Keratinocyte (primary cell): ENCODE measurements around the gene AHNAK2. TPM values are rescaled to one million over a fixed set of nuclear protein-coding genes. Genes with fewer than 3 reads are reported as not detected.

Source experiments
- DNase-seq: peaks from one replicate; pipeline ENCODE4 v3.0.0-alpha.2; 2011; ENCODE audit warnings: low read depth, missing footprints, low spot score
- FAIRE-seq: peaks from 2 replicates; lab custom pipeline; 2011; peaks lifted over from hg19 to GRCh38; lab: Jason Lieb, UNC
- H2AFZ ChIP-seq: 2 replicates; pipeline ENCODE4 v1.6.0; 2012; ENCODE audit warnings: low read length, control low read depth, inconsistent platforms; ENCODE audit not compliant: control insufficient read depth
- H3K27ac ChIP-seq: 2 replicates; pipeline ENCODE4 v1.5.1; 2011; ENCODE audit warnings: low read length; ENCODE audit not compliant: control insufficient read depth, insufficient read depth
- H3K27me3 ChIP-seq: 3 replicates; pipeline ENCODE4 v1.6.0; 2011; ENCODE audit warnings: low read length; ENCODE audit not compliant: control insufficient read depth, insufficient read depth; ENCODE audit errors: extremely low read depth
- H3K36me3 ChIP-seq, 2 experiments: 2 replicates in 1 of 2; 3 replicates in 1 of 2; pipeline ENCODE4 v1.5.1; 2011; ENCODE audit warnings: low read length in 2 of 2, mild to moderate bottlenecking in 1 of 2; ENCODE audit not compliant: control insufficient read depth in 2 of 2, insufficient read depth in 2 of 2; ENCODE audit errors: extremely low read depth in 1 of 2
- H3K4me1 ChIP-seq: 3 replicates; pipeline ENCODE4 v1.5.1; 2011; ENCODE audit warnings: low read length; ENCODE audit not compliant: control insufficient read depth, insufficient read depth; ENCODE audit errors: extremely low read depth
- H3K4me2 ChIP-seq: 3 replicates; pipeline ENCODE4 v1.6.0; 2011; ENCODE audit warnings: low read depth, low read length; ENCODE audit not compliant: control insufficient read depth, insufficient read depth; ENCODE audit errors: extremely low read depth
- H3K4me3 ChIP-seq, 3 experiments: fragments of 200-600 bp in 1 of 3; sonication (generic) in 1 of 3; 2 replicates in 2 of 3; 3 replicates in 1 of 3; pipeline ENCODE4 v1.5.1; 2011 to 2016; ENCODE audit warnings: low read length in 3 of 3, mild to moderate bottlenecking in 3 of 3, control low read depth in 2 of 3, inconsistent platforms in 1 of 3, low read depth in 1 of 3, mixed read lengths in 1 of 3, mixed run types in 1 of 3, moderate library complexity in 1 of 3; ENCODE audit not compliant: control insufficient read depth in 2 of 3, insufficient read depth in 2 of 3; ENCODE audit errors: extremely low read depth in 1 of 3
- H3K79me2 ChIP-seq: 2 replicates; pipeline ENCODE4 v1.6.0; 2012; ENCODE audit warnings: low read length; ENCODE audit not compliant: control insufficient read depth, insufficient read depth
- H3K9ac ChIP-seq: 3 replicates; pipeline ENCODE4 v1.6.0; 2011; ENCODE audit warnings: low read length; ENCODE audit not compliant: control insufficient read depth, insufficient read depth; ENCODE audit errors: extremely low read depth
- H3K9me1 ChIP-seq: 3 replicates; pipeline ENCODE4 v1.6.0; 2011; ENCODE audit warnings: low read length; ENCODE audit not compliant: control insufficient read depth, insufficient read depth; ENCODE audit errors: extremely low read depth
- H3K9me3 ChIP-seq: 2 replicates; pipeline ENCODE4 v1.5.1; 2012; ENCODE audit warnings: low read depth, low read length; ENCODE audit not compliant: control insufficient read depth
- H4K20me1 ChIP-seq: 3 replicates; pipeline ENCODE4 v1.6.0; 2011; ENCODE audit warnings: low read length; ENCODE audit not compliant: control insufficient read depth, insufficient read depth; ENCODE audit errors: extremely low read depth
- CTCF ChIP-seq, 3 experiments: IDR thresholded peaks in 1 of 3; conservative IDR thresholded peaks in 1 of 3; optimal IDR thresholded peaks in 1 of 3; 2 replicates in 2 of 3; 3 replicates in 1 of 3; pipeline versions ENCODE3 to v1.5.1; 2011; ENCODE audit warnings: low read length in 3 of 3, mild to moderate bottlenecking in 3 of 3, moderate library complexity in 2 of 3, control low read depth in 1 of 3, inconsistent platforms in 1 of 3; ENCODE audit not compliant: insufficient read depth in 2 of 3; ENCODE audit errors: extremely low read depth in 1 of 3
- EZH2 ChIP-seq: IDR thresholded peaks from one replicate; pipeline ENCODE4 v1.6.1; 2012; ENCODE audit warnings: inconsistent platforms, mild to moderate bottlenecking, low read length, moderate library complexity
- dilution Hi-C: fragments of 300-500 bp; cut with MboI; formaldehyde crosslinking; loops from one replicate; pipeline ENCODE4 v1.7.0; 2020; ENCODE audit warnings: low sequenced_read_pairs; ENCODE audit not compliant: extremely low pct_ligation_motif_present
- polyA plus RNA-seq, 5 experiments: library from polyadenylated mRNA; depleted of rRNA in 3 of 5; stranded (reverse) in 3 of 5; stranded (forward) in 1 of 5; unstranded in 1 of 5; fragments of >200 nt; gene quantifications; 1 replicate in 1 of 5; 2 replicates in 3 of 5; 3 replicates in 1 of 5; pipeline versions ENCODE4 v1.2.1 to v1.2.3, GENCODE V29; 2011 to 2012; ENCODE audit warnings: missing spikeins in 2 of 5, low read depth in 1 of 5, low replicate concordance in 1 of 5

AHNAK2 gene
- polyA plus RNA-seq, 1 donor (not counting 4 experiments of a cell fraction or from before 2014, with no cell fraction given) = 164 TPM

- no peaks in the 10 kb centered on the region for H3K36me3 ChIP-seq
- H3K4me2 ChIP-seq = peak overlapping the region; percentile 61
- H3K9me3 ChIP-seq = no peaks in the 10 kb centered on the region
- peak overlapping the region; percentile 2 for H2AFZ ChIP-seq
- H3K4me1 ChIP-seq = no peaks in the 10 kb centered on the region
- peaks cover 24% of the 10 kb centered on the region for H3K27me3 ChIP-seq
- DNase-seq (no peak), FAIRE-seq (no peak)
- TF ChIP-seq CTCF (optimal IDR thresholded peaks at IDR 0.05 in 1 of 3, IDR thresholded peaks at IDR 0.05 in 1 of 3, conservative IDR thresholded peaks at IDR 0.05 in 1 of 3; ENCODE audit: extremely low read depth in 1 of 3, insufficient read depth in 2 of 3, low read length in 3 of 3) = peak in 2 of 3 experiments; percentile 75 to 87
- no peak for TF ChIP-seq EZH2
- dilution Hi-C loops = no loop called here
- peak overlapping the region; percentile 35 for H3K9ac ChIP-seq
- no peaks in the 10 kb centered on the region for H3K9me1 ChIP-seq
- peak overlapping the region; percentile 36 to 59 (median 47) for H3K4me3 ChIP-seq
- H3K79me2 ChIP-seq = no peaks in the 10 kb centered on the region
- no peaks in the 10 kb centered on the region for H4K20me1 ChIP-seq
- H3K27ac ChIP-seq = no peak overlapping the region
These were observed 45.2 kb downstream of the AHNAK2 start for GRCh38 chr14:104932676-104933631.

- DNase-seq (no peak), FAIRE-seq (no peak)
- dilution Hi-C loops = no loop called here
- no peaks in the 10 kb centered on the region for H3K9me3 ChIP-seq
- peaks cover 24% of the 10 kb centered on the region for H3K27me3 ChIP-seq
- no peaks in the 10 kb centered on the region for H3K79me2 ChIP-seq
- no peak overlapping the region for H2AFZ ChIP-seq
- H3K4me1 ChIP-seq = no peaks in the 10 kb centered on the region
- no peaks in the 10 kb centered on the region for H4K20me1 ChIP-seq
- no peak overlapping the region for H3K9ac ChIP-seq
- H3K4me2 ChIP-seq = no peak overlapping the region
- TF ChIP-seq EZH2 = no peak
- no peak for TF ChIP-seq CTCF (optimal IDR thresholded peaks at IDR 0.05 in 1 of 3, IDR thresholded peaks at IDR 0.05 in 1 of 3, conservative IDR thresholded peaks at IDR 0.05 in 1 of 3; ENCODE audit: extremely low read depth in 1 of 3, insufficient read depth in 2 of 3, low read length in 3 of 3)
- H3K9me1 ChIP-seq = no peaks in the 10 kb centered on the region
- no peak overlapping the region for H3K27ac ChIP-seq
- no peak overlapping the region for H3K4me3 ChIP-seq
- H3K36me3 ChIP-seq = no peaks in the 10 kb centered on the region
These were observed 46.2 kb downstream of the AHNAK2 start for GRCh38 chr14:104931771-104932675.
